B cell (primary cell): ENCODE measurements around the gene AXIN2. TPM values are rescaled to one million over a fixed set of nuclear protein-coding genes. Genes with fewer than 3 reads are reported as not detected.
A peak's percentile ranks its signal among the peaks of the same experiment; 100 is the strongest.

Experiments used
- ATAC-seq: fragments of 200-7000 bp; cut with Tn5 transposase; one replicate; pipeline ENCODE4 v1.10.0; 2021; ENCODE audit warnings: low read depth, mild to moderate bottlenecking, moderate number of reproducible peaks, moderate library complexity
- CTCF ChIA-PET: fragments of 350-600 bp; sonication (Branson Sonifier 250); formaldehyde crosslinking; loops from one replicate; lab custom pipeline; 2021; ENCODE audit warnings: antibody characterized with exemption, inconsistent platforms; lab: Charles Lee
- POLR2A ChIA-PET: fragments of 350-600 bp; sonication (Branson Sonifier 250); formaldehyde crosslinking; loops from one replicate; lab custom pipeline; 2021; ENCODE audit warnings: antibody characterized with exemption; lab: Charles Lee
- DNase-seq: peaks from one replicate; pipeline ENCODE4 v3.0.0; 2013
- H2AFZ ChIP-seq: 2 replicates; pipeline ENCODE4 v1.6.1; 2012; ENCODE audit warnings: mild to moderate bottlenecking, low read depth, low read length; ENCODE audit not compliant: insufficient read depth, poor library complexity, severe bottlenecking
- H3K27ac ChIP-seq, 2 donors: 1 replicate in 1 of 2; 2 replicates in 1 of 2; pipeline ENCODE4 v1.5.1; 2012 to 2013; ENCODE audit warnings: low read length in 2 of 2, mild to moderate bottlenecking in 2 of 2, moderate library complexity in 1 of 2
- H3K27me3 ChIP-seq, 4 experiments: fragments of 200-600 bp in 1 of 4; sonication (generic) in 1 of 4; replicated peaks in 1 of 4; 1 replicate in 2 of 4; 2 replicates in 2 of 4; pipeline versions ENCODE4 v1.6.1 to v1.7.0; 2013 to 2016; ENCODE audit warnings: low read length in 3 of 4, mild to moderate bottlenecking in 2 of 4, mixed read lengths in 1 of 4, moderate library complexity in 1 of 4; ENCODE audit not compliant: insufficient read depth in 4 of 4, control insufficient read depth in 3 of 4; ENCODE audit errors: control extremely low read depth in 1 of 4
- H3K36me3 ChIP-seq, 2 experiments: replicated peaks in 1 of 2; 1 replicate in 1 of 2; 2 replicates in 1 of 2; pipeline versions ENCODE4 v1.6.1 to v1.7.1; 2013; ENCODE audit warnings: low read length in 1 of 2; ENCODE audit not compliant: insufficient read depth in 2 of 2, control insufficient read depth in 1 of 2; ENCODE audit errors: control extremely low read depth in 1 of 2, extremely low read depth in 1 of 2
- H3K4me1 ChIP-seq, 2 donors: fragments of 200-600 bp in 1 of 2; sonication (generic) in 1 of 2; 1 replicate in 1 of 2; 2 replicates in 1 of 2; pipeline versions ENCODE4 v1.5.1 to v1.6.1; 2013 to 2017; ENCODE audit warnings: low read length in 2 of 2; ENCODE audit not compliant: control insufficient read depth in 2 of 2, insufficient read depth in 2 of 2
- H3K4me2 ChIP-seq: replicated peaks from 2 replicates; pipeline ENCODE3; 2012; ENCODE audit warnings: mild to moderate bottlenecking, low read depth, low read length; ENCODE audit not compliant: poor library complexity, severe bottlenecking
- H3K4me3 ChIP-seq, 5 experiments: fragments of 200-600 bp in 1 of 5; sonication (generic) in 1 of 5; 1 replicate in 3 of 5; 2 replicates in 2 of 5; pipeline versions ENCODE4 v1.5.1 to v1.7.0; 2011 to 2016; ENCODE audit warnings: low read length in 4 of 5, mild to moderate bottlenecking in 4 of 5, low read depth in 2 of 5, control low read depth in 1 of 5, moderate library complexity in 1 of 5; ENCODE audit not compliant: insufficient read depth in 1 of 5; ENCODE audit errors: control extremely low read depth in 1 of 5, extremely low read depth in 1 of 5
- H3K79me2 ChIP-seq: fragments of 200-600 bp; sonication (generic); one replicate; pipeline ENCODE4 v1.6.0; 2016; ENCODE audit warnings: low read length; ENCODE audit not compliant: control insufficient read depth, insufficient read depth
- H3K9ac ChIP-seq: fragments of 200-600 bp; sonication (generic); 2 replicates; pipeline ENCODE4 v1.6.1; 2017; ENCODE audit warnings: mild to moderate bottlenecking, low read length, moderate library complexity
- H3K9me3 ChIP-seq, 3 donors: one replicate each; pipeline versions ENCODE4 v1.6.1 to v1.7.1; 2013; ENCODE audit warnings: low read length in 2 of 3; ENCODE audit not compliant: control insufficient read depth in 2 of 3, insufficient read depth in 1 of 3; ENCODE audit errors: control extremely low read depth in 1 of 3
- H4K20me1 ChIP-seq: 2 replicates; pipeline ENCODE4 v1.6.0; 2012; ENCODE audit warnings: mild to moderate bottlenecking, low read length; ENCODE audit not compliant: insufficient read depth, control insufficient read depth, poor library complexity, severe bottlenecking
- H3K27ac Mint-ChIP-seq: one replicate; pipeline ENCODE4 v1.8.0; 2021; ENCODE audit warnings: mixed read lengths
- H3K27me3 Mint-ChIP-seq: one replicate; pipeline ENCODE4 v1.8.0; 2021; ENCODE audit warnings: mixed read lengths
- H3K4me1 Mint-ChIP-seq: one replicate; pipeline ENCODE4 v1.8.0; 2021; ENCODE audit warnings: mixed read lengths
- H3K4me3 Mint-ChIP-seq: one replicate; pipeline ENCODE4 v1.8.0; 2021; ENCODE audit warnings: mixed read lengths
- H3K9me3 Mint-ChIP-seq: one replicate; pipeline ENCODE4 v1.8.0; 2022; ENCODE audit warnings: mixed read lengths; ENCODE audit not compliant: insufficient read depth
- EZH2 ChIP-seq: IDR thresholded peaks from 2 replicates; pipeline ENCODE4 v1.6.1; 2012; ENCODE audit warnings: borderline replicate concordance, low read depth, mild to moderate bottlenecking, moderate library complexity, low read length; ENCODE audit not compliant: insufficient read depth, poor library complexity, severe bottlenecking
- WGBS: methylation state at CpG from one replicate; pipeline ENCODE4 v1.1.5; 2013; ENCODE audit warnings: missing lambda C conversion rate; ENCODE audit not compliant: insufficient coverage; 5-methylcytosine and 5-hydroxymethylcytosine counted together
- intact Hi-C: fragments of 100-400 bp; cut with micrococcal nuclease; formaldehyde crosslinking; loops from one replicate; pipeline ENCODE4 v1.10.0; 2022
- polyA plus RNA-seq: library from polyadenylated mRNA; depleted of rRNA; stranded (reverse); fragments of >200 nt; gene quantifications from 2 replicates; pipeline ENCODE4 v1.2.3, GENCODE V29; 2012
- total RNA-seq, 2 donors: library from RNA; stranded (reverse); fragments of 120-200 nt in 1 of 2; gene quantifications; 1 replicate in 1 of 2; 2 replicates in 1 of 2; pipeline versions ENCODE4 v1.2.3 to v1.2.4, GENCODE V29; 2013 to 2022
- TF ChIP-seq, protein P1 (sequence below): fragments of 200-600 bp; IDR thresholded peaks from one replicate; pipeline ENCODE4 v1.8.0; 2022; ENCODE audit warnings: antibody characterized with exemption, mild to moderate bottlenecking

Gene AXIN2
- total and polyA plus RNA-seq, 2 donors (not counting 1 experiment from before 2014, with no cell fraction given): 0.16 to 1.2 TPM

- Mint-ChIP-seq H3K4me3 (no peak overlapping the region), H3K9me3 (no peaks in the 10 kb centered on the region), H3K27me3 (peaks cover 13% of the 10 kb centered on the region), H3K4me1 (peaks cover 11% of the 10 kb centered on the region), H3K27ac (no peak overlapping the region)
- no peaks in the 10 kb centered on the region for H3K36me3 ChIP-seq
- ChIA-PET POLR2A (no interaction called here), CTCF (no interaction called here)
- peak overlapping the region; percentile 6 for H3K4me2 ChIP-seq
- H3K27ac ChIP-seq: no peak overlapping the region
- peaks cover 12 to 19% of the 10 kb centered on the region in 2 donors for H3K4me1 ChIP-seq
- peaks cover 27% of the 10 kb centered on the region for H4K20me1 ChIP-seq
- H2AFZ ChIP-seq: no peak overlapping the region
- intact Hi-C loops: no loop called here
- H3K27me3 ChIP-seq: peaks cover 0 to 42% (median 20%) of the 10 kb centered on the region in 4 experiments
- 57% methylated on average over 15 of the region's 17 CpGs for WGBS
- H3K9me3 ChIP-seq: peaks cover 0 to 9% (median 0%) of the 10 kb centered on the region in 3 donors
- ATAC-seq: no peak
- peak; percentile 69 for DNase-seq
- peaks cover 4% of the 10 kb centered on the region for H3K79me2 ChIP-seq
- H3K9ac ChIP-seq: no peak overlapping the region
- H3K4me3 ChIP-seq: no peak overlapping the region
- TF ChIP-seq, protein P1, sequence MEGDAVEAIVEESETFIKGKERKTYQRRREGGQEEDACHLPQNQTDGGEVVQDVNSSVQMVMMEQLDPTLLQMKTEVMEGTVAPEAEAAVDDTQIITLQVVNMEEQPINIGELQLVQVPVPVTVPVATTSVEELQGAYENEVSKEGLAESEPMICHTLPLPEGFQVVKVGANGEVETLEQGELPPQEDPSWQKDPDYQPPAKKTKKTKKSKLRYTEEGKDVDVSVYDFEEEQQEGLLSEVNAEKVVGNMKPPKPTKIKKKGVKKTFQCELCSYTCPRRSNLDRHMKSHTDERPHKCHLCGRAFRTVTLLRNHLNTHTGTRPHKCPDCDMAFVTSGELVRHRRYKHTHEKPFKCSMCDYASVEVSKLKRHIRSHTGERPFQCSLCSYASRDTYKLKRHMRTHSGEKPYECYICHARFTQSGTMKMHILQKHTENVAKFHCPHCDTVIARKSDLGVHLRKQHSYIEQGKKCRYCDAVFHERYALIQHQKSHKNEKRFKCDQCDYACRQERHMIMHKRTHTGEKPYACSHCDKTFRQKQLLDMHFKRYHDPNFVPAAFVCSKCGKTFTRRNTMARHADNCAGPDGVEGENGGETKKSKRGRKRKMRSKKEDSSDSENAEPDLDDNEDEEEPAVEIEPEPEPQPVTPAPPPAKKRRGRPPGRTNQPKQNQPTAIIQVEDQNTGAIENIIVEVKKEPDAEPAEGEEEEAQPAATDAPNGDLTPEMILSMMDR: peak; percentile 74
- TF ChIP-seq EZH2: no peak
Observed at GRCh38 chr17:65556014-65556909, 5.2 kb downstream of the AXIN2 start.

GRCh38 chr17:65554553-65555223, 6.8 kb downstream of the AXIN2 start:
- H3K4me1 Mint-ChIP-seq: peaks cover 11% of the 10 kb centered on the region
- Histone ChIP-seq H3K36me3 (no peaks in the 10 kb centered on the region), H2AFZ (no peak overlapping the region), H3K4me2 (no peak overlapping the region), H3K79me2 (peaks cover 4% of the 10 kb centered on the region), H3K9me3 (peaks cover 0 to 9% (median 0%) of the 10 kb centered on the region in 3 donors), H3K4me3 (no peak overlapping the region), H4K20me1 (peaks cover 36% of the 10 kb centered on the region), H3K27me3 (peaks cover 0 to 39% (median 18%) of the 10 kb centered on the region in 4 experiments), H3K27ac (no peak overlapping the region), H3K4me1 (peaks cover 10 to 18% of the 10 kb centered on the region in 2 donors), H3K9ac (no peak overlapping the region)
- WGBS: 86% methylated on average over 14 of the region's 18 CpGs
- ChIA-PET POLR2A (no interaction called here), CTCF (no interaction called here)
- TF ChIP-seq, protein P1: no peak
- TF ChIP-seq EZH2: no peak
- H3K4me3 Mint-ChIP-seq: no peak overlapping the region
- no peak overlapping the region for H3K27ac Mint-ChIP-seq
- H3K9me3 Mint-ChIP-seq: no peaks in the 10 kb centered on the region
- DNase-seq (no peak), ATAC-seq (no peak)
- H3K27me3 Mint-ChIP-seq: peaks cover 19% of the 10 kb centered on the region
- intact Hi-C loops: no loop called here
